GM21825 (cell line): ENCODE results near the gene PARD3B.

Experiments used
- ATAC-seq: cut with Tn5 transposase; IDR thresholded peaks from one replicate; pipeline ENCODE4 v1.9.1; 2021; ENCODE audit warnings: mild to moderate bottlenecking, moderate library complexity; ENCODE audit not compliant: unreplicated experiment

The PARD3B gene

GRCh38 chr2:205169464-205169863 lies 624.2 kb downstream of the PARD3B start:
- ATAC-seq = no peak

DNA sequence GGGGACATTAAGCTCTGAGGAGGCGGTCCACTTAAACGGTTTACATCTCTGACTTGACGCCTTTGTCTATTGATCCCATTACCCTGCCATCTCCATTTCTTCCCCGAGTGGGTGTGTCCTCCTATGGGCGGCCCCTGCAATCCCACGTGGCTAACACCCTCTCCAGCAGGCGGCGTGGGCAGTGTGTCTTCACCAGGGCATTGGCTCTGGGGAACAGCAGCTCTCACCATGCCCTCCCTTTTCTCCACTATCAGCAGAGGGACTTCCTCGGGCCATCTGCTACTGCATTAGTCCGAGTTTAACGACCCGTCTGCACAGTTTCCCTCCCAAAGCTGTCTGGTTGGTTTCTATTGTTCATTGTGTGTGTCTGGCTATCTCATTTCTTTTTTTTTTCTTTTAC lies 625.1 kb downstream of the PARD3B start:
- ATAC-seq = no peak

DNA sequence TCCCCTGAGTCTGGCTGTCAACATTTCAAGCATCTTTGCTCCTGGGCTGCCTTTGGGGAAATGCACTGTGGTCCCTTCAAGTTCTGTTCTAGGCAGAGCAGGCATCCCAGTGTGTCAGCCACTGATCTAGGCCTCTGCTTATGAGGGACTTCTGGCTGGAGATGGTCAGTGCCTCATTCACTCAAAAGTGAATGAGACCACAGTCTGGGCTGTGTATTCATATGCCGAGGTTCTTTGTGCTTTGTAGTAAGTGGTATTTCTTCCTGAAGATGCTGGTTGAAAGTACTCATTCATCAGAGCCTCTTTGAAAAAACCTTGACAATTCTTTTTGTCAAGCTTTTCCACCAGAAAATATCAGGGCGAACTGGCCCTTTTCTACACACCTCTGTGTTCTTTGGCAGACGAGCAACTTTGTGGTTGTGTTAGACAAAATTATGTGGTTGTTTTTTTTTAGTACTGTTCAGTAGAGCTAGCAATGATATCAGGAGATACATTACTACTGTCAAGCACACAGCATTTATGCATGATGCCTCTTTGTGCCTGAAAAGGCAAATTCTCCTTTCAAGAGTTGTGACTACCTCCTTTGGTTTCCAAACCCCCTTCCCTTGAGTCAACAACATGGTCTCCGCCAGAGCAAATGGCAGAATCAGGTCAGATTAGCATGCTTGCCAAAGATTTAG lies 626.1 kb downstream of the PARD3B start:
- no peak for ATAC-seq

DNA sequence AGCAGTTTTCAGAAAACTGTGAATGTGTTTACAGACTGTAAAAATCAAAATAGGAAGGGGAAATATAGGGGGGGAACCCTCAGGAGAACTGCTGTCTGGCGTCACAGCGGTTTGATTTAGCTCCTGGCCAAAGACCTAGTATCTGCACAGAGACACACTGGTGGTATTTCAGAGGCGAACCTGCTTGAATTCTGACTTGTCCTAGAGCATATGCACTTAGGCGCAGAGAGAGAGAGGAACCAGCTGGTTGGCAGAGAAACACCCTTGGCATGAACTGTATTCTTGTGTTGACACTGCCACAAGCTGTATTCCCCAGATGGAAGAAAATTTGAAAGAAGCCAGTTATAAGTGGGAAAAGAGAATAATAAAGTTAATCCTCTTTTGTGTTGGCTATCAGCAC lies 630.6 kb downstream of the PARD3B start:
- no peak for ATAC-seq

DNA sequence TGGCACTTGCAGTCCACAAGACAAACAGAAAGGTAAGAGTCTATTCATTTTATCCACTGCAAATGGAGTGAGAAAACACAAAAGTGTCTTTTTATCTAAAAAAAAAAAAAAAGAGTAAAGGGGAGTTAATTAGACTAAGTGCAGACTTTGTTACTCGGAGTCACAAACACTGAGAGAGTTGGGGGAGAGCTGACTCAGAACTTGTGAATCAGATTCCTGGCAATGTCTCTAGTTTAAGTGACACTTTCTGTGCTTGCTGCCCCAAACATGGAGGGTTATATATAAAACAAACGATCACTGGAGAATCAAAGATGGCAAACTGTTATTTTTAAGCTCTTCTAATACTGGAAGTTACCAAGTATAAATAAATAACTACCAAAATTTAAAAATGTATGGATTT lies 631.3 kb downstream of the PARD3B start:
- no peak for ATAC-seq

- no peak for ATAC-seq
These were observed 632.3 kb downstream of the PARD3B start for GRCh38 chr2:205177546-205177945.

DNA sequence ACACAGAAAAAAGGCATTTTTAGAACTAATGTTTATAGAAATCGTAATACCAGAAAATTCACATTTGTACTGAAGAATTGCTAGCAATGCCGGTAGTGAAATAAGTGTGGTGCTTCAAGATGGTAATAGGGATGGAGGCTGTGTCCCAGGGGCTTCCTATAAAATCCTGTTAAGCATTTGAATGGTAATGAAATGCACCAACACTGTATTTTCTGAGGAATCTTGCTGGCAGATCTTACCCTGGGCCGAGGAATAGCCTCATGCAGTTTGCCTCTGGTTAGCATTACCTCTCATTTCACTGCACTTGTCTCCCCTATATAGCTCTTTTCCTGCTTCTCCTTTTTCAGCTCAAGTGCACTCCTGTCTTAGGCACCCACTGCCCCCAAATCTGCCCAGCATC lies 635.5 kb downstream of the PARD3B start:
- ATAC-seq = no peak

DNA sequence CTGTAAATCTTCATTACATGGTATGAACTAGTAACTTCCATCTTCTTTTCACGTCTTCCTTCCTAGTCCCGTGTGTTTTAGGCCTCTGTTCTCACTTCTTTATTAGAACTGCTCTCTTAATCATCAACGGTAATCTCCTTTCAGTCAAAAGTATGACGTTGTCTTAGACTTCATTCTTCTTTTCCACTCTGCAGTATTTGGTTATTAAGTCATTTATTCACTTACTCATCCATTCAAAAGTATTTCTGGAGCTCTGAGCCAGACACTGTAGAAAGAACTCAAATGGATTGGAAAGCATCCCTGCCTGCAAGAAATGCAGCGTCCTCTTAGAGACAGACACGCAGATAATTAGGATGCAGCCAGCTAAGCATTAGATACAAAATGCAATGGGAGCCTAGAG lies 642.5 kb downstream of the PARD3B start:
- no peak for ATAC-seq

- ATAC-seq = no peak
These were observed 643.2 kb downstream of the PARD3B start for GRCh38 chr2:205188239-205189138.

DNA sequence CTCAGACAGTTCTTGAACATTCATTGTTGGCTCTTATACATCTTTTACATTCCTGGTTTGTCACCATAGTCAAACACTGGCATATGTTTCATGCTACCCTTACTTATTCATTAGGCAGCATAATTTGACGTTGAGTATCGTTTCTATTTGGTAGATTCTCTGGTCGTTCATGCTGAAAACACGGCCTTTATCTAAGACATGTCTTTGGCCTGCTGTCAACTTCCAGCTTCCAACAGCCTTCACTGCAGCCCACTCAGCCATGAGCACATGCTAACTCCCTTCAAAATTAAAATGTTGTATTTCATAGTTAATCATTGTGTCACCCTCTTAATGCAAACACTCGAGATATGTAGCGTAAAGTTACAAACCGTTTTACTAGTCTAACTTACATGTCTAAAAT lies 644.0 kb downstream of the PARD3B start:
- no peak for ATAC-seq

DNA sequence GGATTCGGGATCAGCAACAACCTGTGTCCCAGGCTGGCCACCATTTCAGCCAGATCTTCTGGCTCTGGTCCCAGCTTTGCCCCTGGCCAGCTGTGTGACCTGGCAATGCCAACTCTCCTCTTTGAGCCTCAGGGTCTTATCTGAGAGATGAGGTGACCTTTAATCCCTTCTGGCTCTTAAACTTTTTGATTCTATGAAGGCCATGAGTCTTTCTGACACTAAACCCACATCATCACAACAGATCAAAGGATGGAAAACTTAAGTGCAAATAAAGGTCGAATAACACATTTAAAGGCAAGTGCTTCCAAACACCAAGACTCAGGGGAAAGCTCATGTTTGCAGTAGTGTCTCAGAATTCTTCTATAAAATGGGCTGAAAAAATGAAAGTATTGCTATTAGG lies 645.3 kb downstream of the PARD3B start:
- ATAC-seq = no peak

- no peak for ATAC-seq
These were observed 648.0 kb downstream of the PARD3B start for GRCh38 chr2:205193125-205193835.

DNA sequence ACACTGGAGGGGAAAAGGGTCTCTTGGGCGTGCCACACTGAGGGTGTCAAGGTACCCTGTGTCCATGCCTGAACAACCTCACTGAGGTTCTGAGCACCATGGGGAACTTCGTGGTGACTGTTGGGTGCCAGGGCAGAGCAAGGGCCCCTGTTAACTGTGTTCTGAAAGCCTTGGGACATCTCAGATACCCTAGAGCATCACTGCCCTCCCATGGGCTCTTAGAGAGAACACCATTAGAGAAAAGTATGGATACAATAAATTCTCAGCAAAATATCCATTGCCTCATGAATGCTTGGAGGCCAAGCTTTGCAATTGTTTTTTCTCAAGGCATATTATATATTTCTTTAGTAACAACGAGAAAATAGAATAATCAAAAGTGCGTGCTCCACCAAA lies 648.6 kb downstream of the PARD3B start:
- ATAC-seq = no peak

GRCh38 chr2:205197468-205198139 lies 652.3 kb downstream of the PARD3B start:
- ATAC-seq = no peak

GRCh38 chr2:205198140-205198525 lies 652.9 kb downstream of the PARD3B start:
- no peak for ATAC-seq

DNA sequence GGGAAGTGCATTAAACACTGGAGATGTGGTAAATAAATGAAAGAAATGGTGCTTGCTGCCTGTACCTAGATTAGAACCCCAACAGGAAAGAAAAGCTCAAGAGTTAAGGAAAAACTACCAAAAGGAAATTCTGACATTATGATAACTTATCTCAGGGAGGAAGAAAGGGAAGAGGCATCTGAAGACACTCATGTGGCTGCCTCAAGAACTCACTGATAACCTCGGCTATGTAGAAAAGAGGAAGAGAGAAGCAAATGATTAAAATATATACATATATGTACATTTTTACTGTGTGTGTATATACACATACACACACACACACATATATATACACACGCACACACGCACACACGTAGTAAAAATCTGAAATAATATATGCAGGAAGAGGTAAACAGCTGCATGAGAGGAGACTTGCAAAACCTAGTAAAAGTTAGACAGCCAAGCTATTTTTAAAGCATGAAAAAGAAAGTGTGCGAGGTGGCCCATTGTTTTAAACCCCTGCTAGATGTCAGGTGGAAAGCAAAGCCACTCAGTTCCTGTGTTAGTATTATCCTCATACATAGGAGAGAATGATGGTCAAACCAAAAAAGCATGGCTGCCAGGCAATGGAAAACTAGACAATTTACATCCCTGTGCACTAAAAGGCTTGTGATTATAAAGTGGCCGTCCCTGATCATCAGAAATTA lies 654.0 kb downstream of the PARD3B start:
- ATAC-seq = no peak

DNA sequence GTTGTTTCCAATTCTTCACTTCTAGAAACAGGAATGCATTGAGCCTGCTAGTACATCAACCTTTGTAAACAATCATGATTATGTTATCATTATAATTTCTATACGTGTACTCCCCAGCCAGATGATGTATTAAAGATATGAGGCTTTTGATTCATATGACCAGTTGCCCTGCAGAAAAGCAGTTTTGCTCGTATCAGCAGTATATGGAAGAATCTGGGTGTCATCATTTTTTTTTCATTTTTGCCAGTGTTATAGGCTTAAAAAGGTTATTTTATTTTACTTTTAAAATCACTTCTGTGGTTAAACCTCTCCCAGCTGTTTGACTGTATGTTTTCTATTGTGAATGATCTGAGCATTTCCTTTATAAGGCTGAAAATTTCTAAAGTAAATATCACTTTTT lies 665.2 kb downstream of the PARD3B start:
- no peak for ATAC-seq

DNA sequence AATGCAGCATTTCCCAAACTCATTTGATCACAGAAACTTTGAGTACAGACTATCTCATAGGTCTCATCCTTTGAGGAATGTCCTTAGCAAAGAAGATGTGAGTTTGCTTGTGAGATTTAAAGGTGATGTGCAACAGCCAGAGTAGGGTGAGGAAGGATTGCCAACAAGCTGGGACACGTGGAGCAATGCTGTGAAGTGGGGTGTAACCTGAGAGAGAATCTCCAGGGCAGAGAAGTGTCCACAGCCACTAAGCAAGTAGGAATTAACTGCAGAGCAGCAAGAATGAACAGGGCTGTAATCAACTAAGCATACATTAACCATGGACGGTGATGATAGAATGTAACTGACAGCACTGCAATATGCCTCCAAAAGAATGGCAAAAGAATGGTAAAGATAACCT lies 667.1 kb downstream of the PARD3B start:
- no peak for ATAC-seq

- no peak for ATAC-seq
These were observed 670.8 kb downstream of the PARD3B start for GRCh38 chr2:205216092-205216491.

GRCh38 chr2:205216580-205216979 lies 671.3 kb downstream of the PARD3B start:
- no peak for ATAC-seq

DNA sequence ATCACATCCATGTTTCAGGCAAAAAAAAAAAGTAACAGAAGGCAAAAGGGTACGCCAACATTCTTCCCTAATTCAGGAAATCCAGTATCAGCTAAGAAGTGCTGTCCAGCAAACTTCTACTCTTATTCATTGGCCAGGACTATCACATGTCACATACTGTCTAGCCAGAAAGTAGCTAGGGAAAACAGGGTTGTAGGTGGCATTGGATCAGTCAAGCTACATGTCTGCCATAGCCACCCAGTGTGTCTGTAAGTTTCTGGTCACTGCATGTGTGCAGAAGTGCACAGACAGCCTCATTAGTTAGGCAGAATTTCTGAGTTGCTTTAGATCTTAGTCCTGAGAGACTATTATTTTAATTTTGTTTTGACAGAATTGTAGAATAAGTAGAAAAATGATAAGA lies 671.7 kb downstream of the PARD3B start:
- no peak for ATAC-seq
